SK-N-SH (cell line): ENCODE data around the gene CTNND1.

Source experiments
- CTCF ChIP-seq: fragments of 200-600 bp; sonication (generic); IDR thresholded peaks from 2 replicates; pipeline ENCODE4 v1.6.1; 2017; ENCODE audit warnings: antibody characterized with exemption, mild to moderate bottlenecking, moderate library complexity
- FOXM1 ChIP-seq: IDR thresholded peaks from 2 replicates; pipeline ENCODE4 v1.4.0; 2012; ENCODE audit warnings: low read depth, mild to moderate bottlenecking
- GABPA ChIP-seq: IDR thresholded peaks from 2 replicates; pipeline ENCODE4 v1.4.0; 2012; ENCODE audit warnings: low read depth, mild to moderate bottlenecking
- GATA2 ChIP-seq: sonication (generic); formaldehyde crosslinking; IDR thresholded peaks from 2 replicates; pipeline ENCODE4 v1.5.0; 2020; ENCODE audit warnings: mild to moderate bottlenecking, missing genetic modification reagents
- JUND ChIP-seq: IDR thresholded peaks from 2 replicates; pipeline ENCODE4 v1.4.0; 2012
- MXI1 ChIP-seq: IDR thresholded peaks from 2 replicates; pipeline ENCODE4 v1.6.1; 2012; ENCODE audit warnings: mild to moderate bottlenecking, low read depth, low read length, improper control_type of control experiment
- NFIC ChIP-seq: IDR thresholded peaks from 2 replicates; pipeline ENCODE4 v1.4.0; 2012; ENCODE audit warnings: borderline replicate concordance
- POLR2AphosphoS5 ChIP-seq: IDR thresholded peaks from 2 replicates; pipeline ENCODE4 v1.6.1; 2012; ENCODE audit warnings: low read depth, low read length
- SMC3 ChIP-seq: IDR thresholded peaks from 2 replicates; pipeline ENCODE4 v1.6.1; 2012; ENCODE audit warnings: low read depth, low read length, improper control_type of control experiment
- TAF1 ChIP-seq: IDR thresholded peaks from 2 replicates; pipeline ENCODE4 v1.6.1; 2012; ENCODE audit warnings: low read depth, mild to moderate bottlenecking, low read length, moderate library complexity, borderline replicate concordance
- TEAD4 ChIP-seq: IDR thresholded peaks from 2 replicates; pipeline ENCODE4 v1.4.0; 2012; ENCODE audit warnings: mild to moderate bottlenecking, borderline replicate concordance; ENCODE audit not compliant: insufficient read depth
- TF ChIP-seq, protein P1 (sequence below): IDR thresholded peaks from 2 replicates; pipeline ENCODE4 v1.4.0; 2012; ENCODE audit warnings: low read depth, borderline replicate concordance
- TF ChIP-seq, protein P2 (sequence below): IDR thresholded peaks from 2 replicates; pipeline ENCODE4 v1.6.1; 2012; ENCODE audit warnings: mild to moderate bottlenecking, low read depth, low read length, moderate library complexity

- no peak for TF ChIP-seq CTCF
- TF ChIP-seq JUND, result no peak
- TF ChIP-seq, protein P1, sequence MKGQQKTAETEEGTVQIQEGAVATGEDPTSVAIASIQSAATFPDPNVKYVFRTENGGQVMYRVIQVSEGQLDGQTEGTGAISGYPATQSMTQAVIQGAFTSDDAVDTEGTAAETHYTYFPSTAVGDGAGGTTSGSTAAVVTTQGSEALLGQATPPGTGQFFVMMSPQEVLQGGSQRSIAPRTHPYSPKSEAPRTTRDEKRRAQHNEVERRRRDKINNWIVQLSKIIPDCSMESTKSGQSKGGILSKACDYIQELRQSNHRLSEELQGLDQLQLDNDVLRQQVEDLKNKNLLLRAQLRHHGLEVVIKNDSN, result no peak
- no peak for TF ChIP-seq GABPA
- TF ChIP-seq TAF1, result no peak
- TF ChIP-seq, protein P2, sequence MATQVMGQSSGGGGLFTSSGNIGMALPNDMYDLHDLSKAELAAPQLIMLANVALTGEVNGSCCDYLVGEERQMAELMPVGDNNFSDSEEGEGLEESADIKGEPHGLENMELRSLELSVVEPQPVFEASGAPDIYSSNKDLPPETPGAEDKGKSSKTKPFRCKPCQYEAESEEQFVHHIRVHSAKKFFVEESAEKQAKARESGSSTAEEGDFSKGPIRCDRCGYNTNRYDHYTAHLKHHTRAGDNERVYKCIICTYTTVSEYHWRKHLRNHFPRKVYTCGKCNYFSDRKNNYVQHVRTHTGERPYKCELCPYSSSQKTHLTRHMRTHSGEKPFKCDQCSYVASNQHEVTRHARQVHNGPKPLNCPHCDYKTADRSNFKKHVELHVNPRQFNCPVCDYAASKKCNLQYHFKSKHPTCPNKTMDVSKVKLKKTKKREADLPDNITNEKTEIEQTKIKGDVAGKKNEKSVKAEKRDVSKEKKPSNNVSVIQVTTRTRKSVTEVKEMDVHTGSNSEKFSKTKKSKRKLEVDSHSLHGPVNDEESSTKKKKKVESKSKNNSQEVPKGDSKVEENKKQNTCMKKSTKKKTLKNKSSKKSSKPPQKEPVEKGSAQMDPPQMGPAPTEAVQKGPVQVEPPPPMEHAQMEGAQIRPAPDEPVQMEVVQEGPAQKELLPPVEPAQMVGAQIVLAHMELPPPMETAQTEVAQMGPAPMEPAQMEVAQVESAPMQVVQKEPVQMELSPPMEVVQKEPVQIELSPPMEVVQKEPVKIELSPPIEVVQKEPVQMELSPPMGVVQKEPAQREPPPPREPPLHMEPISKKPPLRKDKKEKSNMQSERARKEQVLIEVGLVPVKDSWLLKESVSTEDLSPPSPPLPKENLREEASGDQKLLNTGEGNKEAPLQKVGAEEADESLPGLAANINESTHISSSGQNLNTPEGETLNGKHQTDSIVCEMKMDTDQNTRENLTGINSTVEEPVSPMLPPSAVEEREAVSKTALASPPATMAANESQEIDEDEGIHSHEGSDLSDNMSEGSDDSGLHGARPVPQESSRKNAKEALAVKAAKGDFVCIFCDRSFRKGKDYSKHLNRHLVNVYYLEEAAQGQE, result no peak
- TF ChIP-seq FOXM1, result no peak
- no peak for TF ChIP-seq MXI1
- TF ChIP-seq TEAD4, result no peak
- TF ChIP-seq SMC3, result no peak
- TF ChIP-seq GATA2 (CRISPR knock-in tag), result no peak
- no peak for TF ChIP-seq NFIC
- TF ChIP-seq POLR2AphosphoS5, result no peak
Observed at GRCh38 chr11:57732661-57733060, 28.9 kb upstream of the CTNND1 start.
